Measurements from ENCODE around the gene CYP2W1.

DNA sequence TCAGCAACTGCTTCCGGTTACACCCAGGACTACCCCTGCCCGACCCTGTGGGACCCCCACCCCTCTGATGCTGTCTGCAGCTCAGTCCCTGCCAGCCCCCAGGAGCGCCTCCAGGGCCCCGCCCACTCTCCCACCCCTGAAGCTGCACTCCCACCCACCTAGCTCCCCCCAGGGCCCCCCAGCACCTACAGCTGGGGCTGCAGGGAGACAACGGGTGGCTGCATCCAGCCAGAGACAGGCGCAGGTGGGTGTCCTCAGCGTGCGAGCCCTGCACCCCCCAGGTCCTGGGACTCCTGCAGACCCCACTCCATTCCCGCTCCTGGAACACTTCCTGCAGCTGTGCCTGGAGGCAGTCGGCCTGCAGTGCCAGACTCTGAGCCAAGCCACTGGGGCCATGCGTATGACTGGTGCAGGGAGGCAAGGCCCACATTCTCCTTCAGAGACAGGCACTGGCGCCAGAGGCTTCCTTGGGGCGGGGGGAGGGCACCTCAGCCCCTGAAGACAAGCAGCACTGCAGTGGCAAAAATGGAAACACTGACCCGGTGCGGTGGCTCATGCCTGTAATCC is 6.1 kb downstream of the CYP2W1 start:
- TF ChIP-seq USF1 (IDR thresholded peaks at IDR 0.05; ENCODE audit: borderline replicate concordance, extremely low read length, insufficient read depth, low read depth, low read length) (no peak), POLR2A (IDR thresholded peaks at IDR 0.05; ENCODE audit: low read depth, low read length) (no peak), REST (IDR thresholded peaks at IDR 0.05; ENCODE audit: low read depth, low read length) (no peak), CTCF (IDR thresholded peaks at IDR 0.05 in 2 of 3, conservative IDR thresholded peaks at IDR 0.05 in 1 of 3; ENCODE audit: control insufficient read depth in 2 of 3, extremely low read depth in 1 of 3, insufficient read depth in 1 of 3, low read depth in 3 of 3, low read length in 3 of 3) (no peak)
- TF ChIP-seq, protein P1, sequence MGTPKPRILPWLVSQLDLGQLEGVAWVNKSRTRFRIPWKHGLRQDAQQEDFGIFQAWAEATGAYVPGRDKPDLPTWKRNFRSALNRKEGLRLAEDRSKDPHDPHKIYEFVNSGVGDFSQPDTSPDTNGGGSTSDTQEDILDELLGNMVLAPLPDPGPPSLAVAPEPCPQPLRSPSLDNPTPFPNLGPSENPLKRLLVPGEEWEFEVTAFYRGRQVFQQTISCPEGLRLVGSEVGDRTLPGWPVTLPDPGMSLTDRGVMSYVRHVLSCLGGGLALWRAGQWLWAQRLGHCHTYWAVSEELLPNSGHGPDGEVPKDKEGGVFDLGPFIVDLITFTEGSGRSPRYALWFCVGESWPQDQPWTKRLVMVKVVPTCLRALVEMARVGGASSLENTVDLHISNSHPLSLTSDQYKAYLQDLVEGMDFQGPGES (IDR thresholded peaks at IDR 0.05) = no peak
